ENCODE results near the gene MEIS2.
A peak's percentile ranks its signal among the peaks of the same experiment; 100 is the strongest.

Gene MEIS2

DNA sequence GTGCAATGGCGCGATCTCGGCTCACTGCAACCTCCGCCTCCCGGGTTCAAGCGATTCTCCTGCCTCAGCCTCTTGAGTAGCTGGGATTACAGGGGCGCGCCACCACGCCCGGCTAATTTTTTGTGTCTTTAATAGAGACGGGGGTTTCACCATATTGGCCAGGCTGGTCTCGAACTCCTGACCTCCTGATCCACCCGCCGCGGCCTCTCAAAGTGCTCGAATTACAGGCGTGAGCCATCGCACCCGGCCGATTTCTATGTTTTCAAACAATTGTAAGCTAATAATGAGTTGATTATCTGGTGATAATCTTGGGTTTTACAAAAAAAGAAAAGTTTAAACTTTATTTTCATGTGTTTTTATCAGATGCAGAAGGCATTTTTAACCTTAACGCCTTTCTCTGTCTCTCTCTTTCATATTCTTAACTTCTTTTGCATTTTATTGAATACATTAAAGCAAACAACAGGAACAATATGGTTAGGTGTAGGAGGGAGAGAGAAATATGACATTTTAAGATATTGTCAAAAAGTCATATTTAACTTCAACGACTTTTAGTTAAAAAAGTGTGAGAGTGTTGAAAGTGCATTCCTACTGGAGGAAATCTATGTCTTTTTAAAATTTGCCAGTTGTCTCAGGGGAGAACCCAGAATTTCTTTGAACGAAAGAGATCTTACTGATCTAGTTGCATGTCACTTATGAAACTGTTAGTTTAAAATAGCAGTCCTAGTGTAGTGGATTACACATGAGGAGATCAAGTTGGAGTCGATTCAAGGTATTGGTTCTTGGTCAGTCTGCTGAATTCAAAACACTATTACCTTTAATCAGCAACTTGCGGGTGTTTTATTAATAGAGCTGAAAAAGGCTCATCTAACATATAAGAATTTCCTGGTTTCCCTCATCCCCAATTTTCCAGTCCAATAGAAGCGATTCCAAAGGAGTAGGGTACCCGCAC, 3.4 kb upstream of the MEIS2 start:
- Histone ChIP-seq H3K9me3 (ENCODE audit: control insufficient read depth, insufficient read depth, low read depth, low read length) (no peaks in the 10 kb centered on the region), H3K4me3 (ENCODE audit: low read depth, low read length) (no peak overlapping the region), H3K4me1 (ENCODE audit: control insufficient read depth, insufficient read depth, low read length) (peaks cover 7% of the 10 kb centered on the region; the same call in 1 of the 2 replicates), H3K36me3 (ENCODE audit: control insufficient read depth in 2 of 2, insufficient read depth in 1 of 2, low read length in 2 of 2) (no peaks in the 10 kb centered on the region), H3K27ac (ENCODE audit: extremely low read depth, low read depth, low read length) (no peak overlapping the region)
- no peak for TF ChIP-seq ZNF140 (tag by site-specific recombination; IDR thresholded peaks at IDR 0.05)
- no peak for TF ChIP-seq GLIS2 (tag by site-specific recombination; IDR thresholded peaks at IDR 0.05)
- TF ChIP-seq, protein P1, sequence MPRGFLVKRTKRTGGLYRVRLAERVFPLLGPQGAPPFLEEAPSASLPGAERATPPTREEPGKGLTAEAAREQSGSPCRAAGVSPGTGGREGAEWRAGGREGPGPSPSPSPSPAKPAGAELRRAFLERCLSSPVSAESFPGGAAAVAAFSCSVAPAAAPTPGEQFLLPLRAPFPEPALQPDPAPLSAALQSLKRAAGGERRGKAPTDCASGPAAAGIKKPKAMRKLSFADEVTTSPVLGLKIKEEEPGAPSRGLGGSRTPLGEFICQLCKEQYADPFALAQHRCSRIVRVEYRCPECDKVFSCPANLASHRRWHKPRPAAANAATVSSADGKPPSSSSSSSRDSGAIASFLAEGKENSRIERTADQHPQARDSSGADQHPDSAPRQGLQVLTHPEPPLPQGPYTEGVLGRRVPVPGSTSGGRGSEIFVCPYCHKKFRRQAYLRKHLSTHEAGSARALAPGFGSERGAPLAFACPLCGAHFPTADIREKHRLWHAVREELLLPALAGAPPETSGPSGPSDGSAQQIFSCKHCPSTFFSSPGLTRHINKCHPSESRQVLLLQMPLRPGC (tag by site-specific recombination; IDR thresholded peaks at IDR 0.05): no peak
- no peak for TF ChIP-seq ZNF677 (tag by site-specific recombination; IDR thresholded peaks at IDR 0.05)
- TF ChIP-seq, protein P2, sequence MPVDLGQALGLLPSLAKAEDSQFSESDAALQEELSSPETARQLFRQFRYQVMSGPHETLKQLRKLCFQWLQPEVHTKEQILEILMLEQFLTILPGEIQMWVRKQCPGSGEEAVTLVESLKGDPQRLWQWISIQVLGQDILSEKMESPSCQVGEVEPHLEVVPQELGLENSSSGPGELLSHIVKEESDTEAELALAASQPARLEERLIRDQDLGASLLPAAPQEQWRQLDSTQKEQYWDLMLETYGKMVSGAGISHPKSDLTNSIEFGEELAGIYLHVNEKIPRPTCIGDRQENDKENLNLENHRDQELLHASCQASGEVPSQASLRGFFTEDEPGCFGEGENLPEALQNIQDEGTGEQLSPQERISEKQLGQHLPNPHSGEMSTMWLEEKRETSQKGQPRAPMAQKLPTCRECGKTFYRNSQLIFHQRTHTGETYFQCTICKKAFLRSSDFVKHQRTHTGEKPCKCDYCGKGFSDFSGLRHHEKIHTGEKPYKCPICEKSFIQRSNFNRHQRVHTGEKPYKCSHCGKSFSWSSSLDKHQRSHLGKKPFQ (tag by site-specific recombination; IDR thresholded peaks at IDR 0.05): no peak
- ChIA-PET POLR2A (no interaction called here), CTCF (interaction anchor here (0.7 to 1.5 kb wide), 2 partner anchors 31 to 220 kb away, joined by 3 to 4 read pairs; no protein-coding TSS in a partner anchor)

DNA sequence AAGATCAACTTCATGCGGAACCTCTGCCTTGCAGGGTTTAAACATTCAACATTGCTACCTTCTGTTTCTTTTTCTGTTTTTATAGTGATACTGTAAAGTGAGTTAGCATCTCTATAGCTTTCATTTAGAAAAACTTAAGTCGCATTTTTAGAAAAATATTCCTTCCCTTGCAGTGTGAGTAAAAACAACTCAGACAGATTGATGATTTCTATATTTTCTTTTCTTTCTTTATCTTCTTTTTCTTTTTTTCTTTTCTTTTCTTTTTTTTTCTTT, 2.8 kb upstream of the MEIS2 start:
- TF ChIP-seq, protein P3, sequence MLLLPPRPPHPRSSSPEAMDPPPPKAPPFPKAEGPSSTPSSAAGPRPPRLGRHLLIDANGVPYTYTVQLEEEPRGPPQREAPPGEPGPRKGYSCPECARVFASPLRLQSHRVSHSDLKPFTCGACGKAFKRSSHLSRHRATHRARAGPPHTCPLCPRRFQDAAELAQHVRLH (tag by site-specific recombination; IDR thresholded peaks at IDR 0.05): no peak
- TF ChIP-seq, protein P4, sequence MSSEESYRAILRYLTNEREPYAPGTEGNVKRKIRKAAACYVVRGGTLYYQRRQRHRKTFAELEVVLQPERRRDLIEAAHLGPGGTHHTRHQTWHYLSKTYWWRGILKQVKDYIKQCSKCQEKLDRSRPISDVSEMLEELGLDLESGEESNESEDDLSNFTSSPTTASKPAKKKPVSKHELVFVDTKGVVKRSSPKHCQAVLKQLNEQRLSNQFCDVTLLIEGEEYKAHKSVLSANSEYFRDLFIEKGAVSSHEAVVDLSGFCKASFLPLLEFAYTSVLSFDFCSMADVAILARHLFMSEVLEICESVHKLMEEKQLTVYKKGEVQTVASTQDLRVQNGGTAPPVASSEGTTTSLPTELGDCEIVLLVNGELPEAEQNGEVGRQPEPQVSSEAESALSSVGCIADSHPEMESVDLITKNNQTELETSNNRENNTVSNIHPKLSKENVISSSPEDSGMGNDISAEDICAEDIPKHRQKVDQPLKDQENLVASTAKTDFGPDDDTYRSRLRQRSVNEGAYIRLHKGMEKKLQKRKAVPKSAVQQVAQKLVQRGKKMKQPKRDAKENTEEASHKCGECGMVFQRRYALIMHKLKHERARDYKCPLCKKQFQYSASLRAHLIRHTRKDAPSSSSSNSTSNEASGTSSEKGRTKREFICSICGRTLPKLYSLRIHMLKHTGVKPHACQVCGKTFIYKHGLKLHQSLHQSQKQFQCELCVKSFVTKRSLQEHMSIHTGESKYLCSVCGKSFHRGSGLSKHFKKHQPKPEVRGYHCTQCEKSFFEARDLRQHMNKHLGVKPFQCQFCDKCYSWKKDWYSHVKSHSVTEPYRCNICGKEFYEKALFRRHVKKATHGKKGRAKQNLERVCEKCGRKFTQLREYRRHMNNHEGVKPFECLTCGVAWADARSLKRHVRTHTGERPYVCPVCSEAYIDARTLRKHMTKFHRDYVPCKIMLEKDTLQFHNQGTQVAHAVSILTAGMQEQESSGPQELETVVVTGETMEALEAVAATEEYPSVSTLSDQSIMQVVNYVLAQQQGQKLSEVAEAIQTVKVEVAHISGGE (tag by site-specific recombination; conservative IDR thresholded peaks at IDR 0.05; ENCODE audit: low read depth): no peak
- TF ChIP-seq ZNF121 (tag by site-specific recombination; IDR thresholded peaks at IDR 0.05) (no peak), ZNF132 (tag by site-specific recombination; IDR thresholded peaks at IDR 0.05; ENCODE audit: borderline replicate concordance) (no peak), ZNF37A (tag by site-specific recombination; IDR thresholded peaks at IDR 0.05) (no peak), ZNF157 (tag by site-specific recombination; IDR thresholded peaks at IDR 0.05) (no peak)
- TF ChIP-seq, protein P5, sequence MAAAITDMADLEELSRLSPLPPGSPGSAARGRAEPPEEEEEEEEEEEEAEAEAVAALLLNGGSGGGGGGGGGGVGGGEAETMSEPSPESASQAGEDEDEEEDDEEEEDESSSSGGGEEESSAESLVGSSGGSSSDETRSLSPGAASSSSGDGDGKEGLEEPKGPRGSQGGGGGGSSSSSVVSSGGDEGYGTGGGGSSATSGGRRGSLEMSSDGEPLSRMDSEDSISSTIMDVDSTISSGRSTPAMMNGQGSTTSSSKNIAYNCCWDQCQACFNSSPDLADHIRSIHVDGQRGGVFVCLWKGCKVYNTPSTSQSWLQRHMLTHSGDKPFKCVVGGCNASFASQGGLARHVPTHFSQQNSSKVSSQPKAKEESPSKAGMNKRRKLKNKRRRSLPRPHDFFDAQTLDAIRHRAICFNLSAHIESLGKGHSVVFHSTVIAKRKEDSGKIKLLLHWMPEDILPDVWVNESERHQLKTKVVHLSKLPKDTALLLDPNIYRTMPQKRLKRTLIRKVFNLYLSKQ (tag by site-specific recombination; IDR thresholded peaks at IDR 0.05; ENCODE audit: borderline replicate concordance): no peak
- TF ChIP-seq, protein P6, sequence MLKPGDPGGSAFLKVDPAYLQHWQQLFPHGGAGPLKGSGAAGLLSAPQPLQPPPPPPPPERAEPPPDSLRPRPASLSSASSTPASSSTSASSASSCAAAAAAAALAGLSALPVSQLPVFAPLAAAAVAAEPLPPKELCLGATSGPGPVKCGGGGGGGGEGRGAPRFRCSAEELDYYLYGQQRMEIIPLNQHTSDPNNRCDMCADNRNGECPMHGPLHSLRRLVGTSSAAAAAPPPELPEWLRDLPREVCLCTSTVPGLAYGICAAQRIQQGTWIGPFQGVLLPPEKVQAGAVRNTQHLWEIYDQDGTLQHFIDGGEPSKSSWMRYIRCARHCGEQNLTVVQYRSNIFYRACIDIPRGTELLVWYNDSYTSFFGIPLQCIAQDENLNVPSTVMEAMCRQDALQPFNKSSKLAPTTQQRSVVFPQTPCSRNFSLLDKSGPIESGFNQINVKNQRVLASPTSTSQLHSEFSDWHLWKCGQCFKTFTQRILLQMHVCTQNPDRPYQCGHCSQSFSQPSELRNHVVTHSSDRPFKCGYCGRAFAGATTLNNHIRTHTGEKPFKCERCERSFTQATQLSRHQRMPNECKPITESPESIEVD (tag by site-specific recombination; IDR thresholded peaks at IDR 0.05): 0 out of 2 replicates have a peak, but pooled peaks have one; percentile 20
- Histone ChIP-seq H3K9me3 (ENCODE audit: control insufficient read depth, insufficient read depth, low read depth, low read length) (no peaks in the 10 kb centered on the region), H3K4me1 (ENCODE audit: control insufficient read depth, insufficient read depth, low read length) (peaks cover 7% of the 10 kb centered on the region; the same call in 1 of the 2 replicates), H3K36me3 (ENCODE audit: control insufficient read depth in 2 of 2, insufficient read depth in 1 of 2, low read length in 2 of 2) (no peaks in the 10 kb centered on the region), H3K4me3 (ENCODE audit: low read depth, low read length) (no peak overlapping the region), H3K27ac (ENCODE audit: extremely low read depth, low read depth, low read length) (peak overlapping the region; percentile 98; the same call in 1 of the 2 replicates)
- ChIA-PET CTCF (interaction anchor here (0.7 kb wide), 1 partner anchor 31 kb away, joined by 3 read pairs; no protein-coding TSS in a partner anchor), POLR2A (no interaction called here)

Measured in HEK293 (cell line).